Heart left ventricle (tissue), 16 donors: ENCODE results near the gene TUNAR. TPM values are rescaled to one million over a fixed set of nuclear protein-coding genes. Genes with fewer than 3 reads are reported as not detected.

Experiments used
- ATAC-seq, 4 donors: fragments of 200-7000 bp; cut with Tn5 transposase; one replicate each; pipeline ENCODE4 v1.9.1; 2020 to 2022; ENCODE audit warnings: moderate library complexity in 4 of 4, mild to moderate bottlenecking in 3 of 4, moderate number of reproducible peaks in 1 of 4
- DNase-seq, 5 donors: peaks; one replicate each; pipeline ENCODE4 v3.0.0-alpha.2; 2020
- H3K27ac ChIP-seq, 12 donors: fragments of 200-600 bp; sonication (generic) in 4 of 12; one replicate each; pipeline versions ENCODE4 v1.5.0 to v1.8.0; 2016 to 2022; ENCODE audit warnings: mild to moderate bottlenecking in 2 of 12
- H3K27me3 ChIP-seq, 9 donors: fragments of 200-600 bp; sonication (generic) in 2 of 9; one replicate each; pipeline versions ENCODE4 v1.5.1 to v1.8.0; 2016 to 2022; ENCODE audit warnings: mild to moderate bottlenecking in 3 of 9
- H3K36me3 ChIP-seq, 9 donors: fragments of 200-600 bp; sonication (generic) in 2 of 9; one replicate each; pipeline versions ENCODE4 v1.5.0 to v1.8.0; 2018 to 2022; ENCODE audit warnings: mild to moderate bottlenecking in 2 of 9
- H3K4me1 ChIP-seq, 12 donors: fragments of 200-600 bp; sonication (generic) in 4 of 12; one replicate each; pipeline versions ENCODE4 v1.5.0 to v1.8.0; 2016 to 2022; ENCODE audit warnings: mild to moderate bottlenecking in 3 of 12
- H3K4me3 ChIP-seq, 12 donors: fragments of 200-600 bp; sonication (generic) in 4 of 12; one replicate each; pipeline versions ENCODE4 v1.5.0 to v1.8.0; 2017 to 2022; ENCODE audit warnings: mild to moderate bottlenecking in 9 of 12, moderate library complexity in 4 of 12
- H3K9me3 ChIP-seq, 12 donors: fragments of 200-600 bp; sonication (generic) in 4 of 12; one replicate each; pipeline versions ENCODE4 v1.5.0 to v1.8.0; 2016 to 2022; ENCODE audit warnings: mild to moderate bottlenecking in 1 of 12
- POLR2A ChIP-seq, 2 donors: fragments of 450-650 bp; IDR thresholded peaks; one replicate each; pipeline ENCODE4 v1.6.1; 2017; ENCODE audit warnings: antibody characterized with exemption in 2 of 2, mild to moderate bottlenecking in 2 of 2, moderate library complexity in 2 of 2
- WGBS, 4 donors: extraction: QIAGEN DNeasy Blood & Tissue Kit in 2 of 4; methylation state at CpG; one replicate each; pipeline versions ENCODE4 v1.1.5 to v1.1.7; 2013 to 2018; 5-methylcytosine and 5-hydroxymethylcytosine counted together
- intact Hi-C, 10 donors: fragments of 100-400 bp; cut with DNase I; formaldehyde crosslinking; loops; one replicate each; pipeline versions ENCODE4 v1.11.1 to v1.14.2; 2022
- polyA plus RNA-seq, 2 donors: library from polyadenylated mRNA; stranded (reverse); fragments of 200-250 nt; gene quantifications; one replicate each; pipeline ENCODE4 v1.2.3, GENCODE V29; 2013
- total RNA-seq, 9 donors: library from RNA; depleted of rRNA in 2 of 9; stranded (reverse); fragments of >200 nt in 2 of 9; fragmentation: NEBNext Ultra II Directional in 3 of 9; extraction: Animal tissue kit (Norgen Biotek cat#: 25700) in 3 of 9; gene quantifications; one replicate each; pipeline versions ENCODE4 v1.1.0 to v1.2.4, GENCODE V29; 2016 to 2023
- TF ChIP-seq, protein P1 (sequence below), 12 donors: fragments of 200-600 bp; sonication (generic) in 4 of 12; IDR thresholded peaks; one replicate each; pipeline versions ENCODE4 v1.5.0 to v1.8.0; 2018 to 2022; ENCODE audit warnings: antibody characterized with exemption in 12 of 12, mild to moderate bottlenecking in 5 of 12
- donor health status: ischemic (EF 13 %, LVEDD 7.1; RV severe dilation, severe dysfunction).
- donor health status: healthy with polysubstance abuse.
- donor health status: DM: no; HTN: yes; CAD: no.
- donor health status: DM: no; HTN: no; CAD: no.
- donor health status: ischemic (EF 25% LVEDD 6.9; RV normal size, moderate dysfunction).
- donor health status: ischemic (EF 25% LVEDD 5.7; RV mildly dilated, moderate dysfunction).
- donor health status: healthy.
- donor health status: DM: yes; HTN: yes; CAD: no.
- donor health status: ischemic (EF 35%, LVEDD 5.7; RV mildly dilated, moderate dysfunction).
- donor health status: nonischemic (EF 11% LVEDD 7.7; RV severe dilation, severe dysfunction).
- donor health status: DM: yes; HTN: yes; CAD: no.
- donor health status: PGD.
- donor health status: ischemic (EF 29% LVEDD 5.4; RV normal size, mild dysfunction).
- donor health status: nonischemic (EF 23%, LVEDD 6.1; RV moderate dilation, normal function).

TUNAR gene
- total and polyA plus RNA-seq, 11 donors = not detected

DNA sequence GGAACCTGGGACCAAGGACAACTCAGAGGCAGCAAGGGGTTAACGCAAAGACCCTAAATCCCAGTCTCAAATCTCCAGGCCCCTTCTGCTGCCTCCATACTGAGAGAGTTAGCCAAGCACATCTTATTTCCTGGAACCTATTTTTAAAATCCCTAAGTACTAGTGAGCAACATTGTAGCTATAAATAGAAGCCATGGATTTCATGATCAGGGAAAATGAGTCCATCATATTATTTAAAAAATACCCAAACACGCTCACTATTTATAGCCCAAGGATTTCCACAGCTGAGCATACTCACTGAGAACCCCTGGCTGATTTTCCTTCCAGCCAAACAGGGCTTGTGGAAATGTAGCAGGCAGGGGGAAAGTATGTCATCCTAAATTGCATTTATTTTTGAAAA lies 19.4 kb upstream of the TUNAR start:
- H3K27ac ChIP-seq = no peak overlapping the region
- no peak overlapping the region for H3K4me3 ChIP-seq
- peaks cover 0 to 3% (median 0%) of the 10 kb centered on the region in 9 donors for H3K27me3 ChIP-seq
- ATAC-seq (peak in 2 of 4 donors; percentile 22 to 31), DNase-seq (no peak)
- no peak for TF ChIP-seq POLR2A (IDR thresholded peaks at IDR 0.05)
- TF ChIP-seq, protein P1, sequence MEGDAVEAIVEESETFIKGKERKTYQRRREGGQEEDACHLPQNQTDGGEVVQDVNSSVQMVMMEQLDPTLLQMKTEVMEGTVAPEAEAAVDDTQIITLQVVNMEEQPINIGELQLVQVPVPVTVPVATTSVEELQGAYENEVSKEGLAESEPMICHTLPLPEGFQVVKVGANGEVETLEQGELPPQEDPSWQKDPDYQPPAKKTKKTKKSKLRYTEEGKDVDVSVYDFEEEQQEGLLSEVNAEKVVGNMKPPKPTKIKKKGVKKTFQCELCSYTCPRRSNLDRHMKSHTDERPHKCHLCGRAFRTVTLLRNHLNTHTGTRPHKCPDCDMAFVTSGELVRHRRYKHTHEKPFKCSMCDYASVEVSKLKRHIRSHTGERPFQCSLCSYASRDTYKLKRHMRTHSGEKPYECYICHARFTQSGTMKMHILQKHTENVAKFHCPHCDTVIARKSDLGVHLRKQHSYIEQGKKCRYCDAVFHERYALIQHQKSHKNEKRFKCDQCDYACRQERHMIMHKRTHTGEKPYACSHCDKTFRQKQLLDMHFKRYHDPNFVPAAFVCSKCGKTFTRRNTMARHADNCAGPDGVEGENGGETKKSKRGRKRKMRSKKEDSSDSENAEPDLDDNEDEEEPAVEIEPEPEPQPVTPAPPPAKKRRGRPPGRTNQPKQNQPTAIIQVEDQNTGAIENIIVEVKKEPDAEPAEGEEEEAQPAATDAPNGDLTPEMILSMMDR (IDR thresholded peaks at IDR 0.05) = no peak
- H3K9me3 ChIP-seq = no peaks in the 10 kb centered on the region
- WGBS, 4 donors = 70 to 80% (median 75%) methylated on average over 2 of the region's 2 CpGs
- peaks cover 0 to 3% (median 0%) of the 10 kb centered on the region in 12 donors for H3K4me1 ChIP-seq
- intact Hi-C loops = no loop called here
- H3K36me3 ChIP-seq = no peaks in the 10 kb centered on the region

DNA sequence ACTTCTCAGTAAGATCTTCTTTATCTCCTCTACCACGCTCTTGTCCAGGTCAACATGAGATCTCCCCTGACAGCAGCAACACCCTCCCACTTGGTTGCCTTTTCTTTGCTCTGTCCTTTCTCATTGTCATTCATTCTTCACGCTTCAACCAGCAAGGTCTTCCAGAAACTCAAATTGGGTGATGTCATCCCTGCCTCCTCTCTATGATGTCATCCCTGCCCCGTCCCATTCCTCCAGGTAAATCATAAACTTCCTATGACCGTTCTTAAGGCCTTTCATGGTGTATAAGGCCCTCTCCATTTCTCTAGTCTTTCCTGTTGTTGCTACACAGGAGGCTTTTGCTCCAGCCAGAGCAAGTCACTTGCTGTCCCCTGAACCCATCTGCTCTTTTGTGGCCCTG lies 17.7 kb upstream of the TUNAR start:
- 65 to 72% (median 72%) methylated on average over 4 of the region's 4 CpGs for WGBS, 4 donors
- no peak for TF ChIP-seq POLR2A (IDR thresholded peaks at IDR 0.05)
- TF ChIP-seq, protein P1 (IDR thresholded peaks at IDR 0.05) = no peak
- intact Hi-C loops = no loop called here

DNA sequence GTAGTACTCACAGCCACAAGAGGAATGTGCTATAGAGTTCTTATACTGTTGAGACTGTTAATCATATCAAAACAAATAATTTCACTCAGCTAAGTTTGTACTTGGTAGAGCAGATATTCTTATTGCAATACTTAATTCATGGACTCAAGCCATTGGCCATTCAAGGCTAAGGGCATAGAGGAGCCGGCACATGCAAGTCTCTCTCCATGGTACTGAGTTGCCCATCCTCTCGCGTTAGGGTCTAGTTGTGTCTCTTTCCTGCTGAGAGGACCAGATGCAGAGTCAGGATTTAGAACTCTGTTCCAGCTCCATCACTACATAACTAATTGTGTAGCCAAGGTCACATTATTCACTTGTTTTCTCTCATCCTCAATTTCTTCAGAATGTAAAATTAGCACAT lies 14.4 kb upstream of the TUNAR start:
- Histone ChIP-seq H3K27ac (no peak overlapping the region), H3K9me3 (peaks cover 0 to 9% (median 0%) of the 10 kb centered on the region in 12 donors), H3K4me3 (no peak overlapping the region), H3K36me3 (no peaks in the 10 kb centered on the region), H3K27me3 (peaks cover 0 to 9% (median 4%) of the 10 kb centered on the region in 9 donors), H3K4me1 (peaks cover 0 to 3% (median 0%) of the 10 kb centered on the region in 12 donors)
- TF ChIP-seq POLR2A (IDR thresholded peaks at IDR 0.05) = no peak
- TF ChIP-seq, protein P1 (IDR thresholded peaks at IDR 0.05) = no peak
- intact Hi-C loops = no loop called here
- 2 to 10% (median 5%) methylated on average over 3 of the region's 3 CpGs for WGBS, 4 donors
- no peak for ATAC-seq
- DNase-seq = no peak

More for the DNA sequence above, 17.7 kb upstream of the TUNAR start:
- Histone ChIP-seq H3K27me3 (peaks cover 0 to 8% (median 0%) of the 10 kb centered on the region in 9 donors), H3K36me3 (no peaks in the 10 kb centered on the region), H3K9me3 (no peaks in the 10 kb centered on the region), H3K27ac (no peak overlapping the region), H3K4me1 (peaks cover 0 to 3% (median 0%) of the 10 kb centered on the region in 12 donors), H3K4me3 (no peak overlapping the region)
- no peak for ATAC-seq
- DNase-seq = no peak

DNA sequence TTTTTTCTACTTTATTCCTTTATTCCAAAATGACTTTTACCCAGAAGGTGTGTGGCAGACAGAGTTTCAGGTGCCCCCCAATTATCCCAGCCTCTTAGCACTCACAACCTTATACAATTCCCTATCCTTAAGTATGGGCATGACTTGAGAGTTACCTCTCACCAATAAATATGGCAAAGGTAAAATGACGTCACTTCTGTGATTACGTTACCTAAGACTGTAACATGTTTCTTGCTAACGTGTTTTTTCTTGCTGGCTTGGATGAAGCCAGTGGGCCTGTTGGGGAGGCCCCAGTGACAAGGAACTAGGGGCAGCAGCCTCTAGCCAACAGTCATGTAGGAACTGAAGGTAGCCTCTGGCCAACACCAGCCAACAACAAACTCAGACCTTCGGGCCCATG lies 13.3 kb upstream of the TUNAR start:
- Histone ChIP-seq H3K4me1 (no peaks in the 10 kb centered on the region), H3K27ac (no peak overlapping the region), H3K9me3 (peaks cover 0 to 9% (median 0%) of the 10 kb centered on the region in 12 donors), H3K4me3 (no peak overlapping the region), H3K27me3 (peaks cover 0 to 13% (median 4%) of the 10 kb centered on the region in 9 donors), H3K36me3 (no peaks in the 10 kb centered on the region)
- TF ChIP-seq, protein P1 (IDR thresholded peaks at IDR 0.05) = no peak
- TF ChIP-seq POLR2A (IDR thresholded peaks at IDR 0.05) = no peak
- intact Hi-C loops = no loop called here
- DNase-seq (no peak), ATAC-seq (no peak)
- 76 to 82% (median 79%) methylated on average over 3 to 4 of the region's 4 CpGs for WGBS, 4 donors
